Lower leg skin (tissue), 4 donors: ENCODE results near the gene D2HGDH. TPM values are rescaled to one million over a fixed set of nuclear protein-coding genes. Genes with fewer than 3 reads are reported as not detected.

Experiments used
- DNase-seq, 2 donors: peaks; one replicate each; pipeline ENCODE4 v3.0.0-alpha.2; 2019; ENCODE audit warnings: low spot score in 2 of 2
- H3K4me3 ChIP-seq: fragments of 200-600 bp; sonication (generic); 2 replicates; pipeline ENCODE4 v1.5.1; 2017; ENCODE audit warnings: mild to moderate bottlenecking, low read depth; ENCODE audit not compliant: poor library complexity, severe bottlenecking
- CTCF ChIP-seq, 3 donors: fragments of 450-650 bp; IDR thresholded peaks; one replicate each; pipeline ENCODE4 v1.5.1; 2016; ENCODE audit warnings: antibody characterized with exemption in 3 of 3, mild to moderate bottlenecking in 3 of 3, moderate library complexity in 2 of 3
- POLR2A ChIP-seq, 2 donors: fragments of 450-650 bp; IDR thresholded peaks; one replicate each; pipeline ENCODE4 v1.6.1; 2016 to 2017; ENCODE audit warnings: antibody characterized with exemption in 2 of 2, mild to moderate bottlenecking in 1 of 2, moderate library complexity in 1 of 2
- WGBS, 2 donors: methylation state at CpG; one replicate each; pipeline ENCODE4 v1.1.5; 2018; 5-methylcytosine and 5-hydroxymethylcytosine counted together
- intact Hi-C: fragments of 100-400 bp; cut with DNase I; formaldehyde crosslinking; loops from one replicate; pipeline ENCODE4 v1.15.0; 2023; ENCODE audit warnings: low total_unique reads
- total RNA-seq, 4 donors: library from RNA; depleted of rRNA; stranded (reverse); fragments of >200 nt; gene quantifications; one replicate each; pipeline ENCODE4 v1.1.0, GENCODE V29; 2016

The D2HGDH gene
- total RNA-seq, result 10 to 100 TPM; 34.8 to 65.1 (median 48.2) TPM

GRCh38 chr2:241734467-241735208 is at the start of gene D2HGDH:
Gene D2HGDH (plus strand): TSS chr2:241734630. CDS start chr2:241735225, 595 bp downstream.
- peak; percentile 88 to 99 for DNase-seq
- 1 to 2% methylated on average over 30 to 67 of the region's 98 CpGs for WGBS, 2 donors
- intact Hi-C loops, result no loop called here
- peak within 1 kb of the TSS; percentile 76 for H3K4me3 ChIP-seq
- TF ChIP-seq POLR2A (IDR thresholded peaks at IDR 0.05), result no peak
- TF ChIP-seq CTCF (IDR thresholded peaks at IDR 0.05), result no peak

- no peak for TF ChIP-seq POLR2A (IDR thresholded peaks at IDR 0.05)
- intact Hi-C loops, result no loop called here
- DNase-seq, result no peak
- 1% methylated on average over 32 to 36 of the region's 37 CpGs for WGBS, 2 donors
- H3K4me3 ChIP-seq, result peak overlapping the region; percentile 70
Measured at GRCh38 chr2:241686324-241686649, 48.1 kb upstream of the D2HGDH start.

GRCh38 chr2:241686650-241687425 is 47.6 kb upstream of the D2HGDH start, which contains the start of gene DTYMK:
Gene DTYMK (minus strand): TSS chr2:241686815. CDS start chr2:241686783, 32 bp downstream.
- peak within 1 kb of the TSS; percentile 77 for H3K4me3 ChIP-seq
- intact Hi-C loops, result no loop called here
- peak; percentile 93 to 99 for DNase-seq
- 0% methylated on average over 31 to 66 of the region's 102 CpGs for WGBS, 2 donors
- TF ChIP-seq POLR2A (IDR thresholded peaks at IDR 0.05), result peak in 1 of 2 donors; percentile 60
- no peak for TF ChIP-seq CTCF (IDR thresholded peaks at IDR 0.05)

GRCh38 chr2:241689306-241689705 is 45.1 kb upstream of the D2HGDH start:
- H3K4me3 ChIP-seq, result no peak overlapping the region
- intact Hi-C loops, result no loop called here
- TF ChIP-seq POLR2A (IDR thresholded peaks at IDR 0.05) (no peak), CTCF (IDR thresholded peaks at IDR 0.05) (no peak)
- DNase-seq, result no peak
- 91% methylated on average over 10 of the region's 10 CpGs for WGBS, 2 donors

- WGBS, 2 donors, result 87 to 89% methylated on average over 5 to 6 of the region's 6 CpGs
- TF ChIP-seq CTCF (IDR thresholded peaks at IDR 0.05) (no peak), POLR2A (IDR thresholded peaks at IDR 0.05) (no peak)
- intact Hi-C loops, result no loop called here
- no peak for DNase-seq
- H3K4me3 ChIP-seq, result no peak overlapping the region
Measured at GRCh38 chr2:241690202-241690717, 44.2 kb upstream of the D2HGDH start.

- H3K4me3 ChIP-seq, result no peak overlapping the region
- TF ChIP-seq POLR2A (IDR thresholded peaks at IDR 0.05), result no peak
- 88 to 93% methylated on average over 6 of the region's 6 CpGs for WGBS, 2 donors
- no peak for DNase-seq
- intact Hi-C loops, result no loop called here
Measured at GRCh38 chr2:241692448-241692847, 42.0 kb upstream of the D2HGDH start.
